HEK293 (cell line): ENCODE results near the gene ATP6V0E2.
A peak's percentile ranks its signal among the peaks of the same experiment; 100 is the strongest.

ENCODE experiments used
- CTCF ChIA-PET: fragments of 350-600 bp; formaldehyde crosslinking; extraction: SDS; loops from one replicate; lab custom pipeline; 2021; ENCODE audit warnings: antibody characterized with exemption; lab: Yijun Ruan, JAX
- POLR2A ChIA-PET: fragments of 300-600 bp; formaldehyde crosslinking; extraction: SDS; loops from one replicate; lab custom pipeline; 2020; ENCODE audit warnings: antibody characterized with exemption, inconsistent platforms; lab: Yijun Ruan, JAX
- H3K27ac ChIP-seq: fragments of 200-500 bp; sonication (Bioruptor generic); 2 replicates; pipeline ENCODE4 v1.5.1; 2014; ENCODE audit warnings: low read depth, low read length, control low read depth, inconsistent platforms; ENCODE audit errors: extremely low read depth
- H3K36me3 ChIP-seq, 2 experiments: fragments of 200-500 bp in 1 of 2; sonication (Bioruptor generic) in 1 of 2; 1 replicate in 1 of 2; 2 replicates in 1 of 2; pipeline ENCODE4 v1.5.1; 2014 to 2017; ENCODE audit warnings: inconsistent platforms in 2 of 2, low read length in 2 of 2; ENCODE audit not compliant: control insufficient read depth in 2 of 2, insufficient read depth in 1 of 2
- H3K4me1 ChIP-seq: fragments of 200-500 bp; sonication (Bioruptor generic); 2 replicates; pipeline ENCODE4 v1.5.1; 2014; ENCODE audit warnings: mild to moderate bottlenecking, low read length, inconsistent platforms; ENCODE audit not compliant: control insufficient read depth, insufficient read depth
- H3K4me3 ChIP-seq: 2 replicates; pipeline ENCODE4 v1.5.1; 2011; ENCODE audit warnings: low read depth, mild to moderate bottlenecking, control low read depth, low read length, moderate library complexity
- H3K9me3 ChIP-seq: fragments of 200-500 bp; sonication (Bioruptor generic); 2 replicates; pipeline ENCODE4 v1.5.1; 2014; ENCODE audit warnings: low read depth, low read length, inconsistent platforms; ENCODE audit not compliant: control insufficient read depth, insufficient read depth
- MZF1 ChIP-seq: fragments of 450-650 bp; formaldehyde crosslinking; IDR thresholded peaks from 2 replicates; pipeline ENCODE4 v1.5.1; 2017; ENCODE audit warnings: missing biosample characterization, missing genetic modification characterization, borderline replicate concordance
- WT1 ChIP-seq: fragments of 450-650 bp; formaldehyde crosslinking; IDR thresholded peaks from 2 replicates; pipeline ENCODE4 v1.5.1; 2016; ENCODE audit warnings: missing biosample characterization, missing genetic modification characterization
- ZIC2 ChIP-seq: fragments of 450-650 bp; formaldehyde crosslinking; IDR thresholded peaks from 2 replicates; pipeline ENCODE4 v1.5.1; 2016; ENCODE audit warnings: missing biosample characterization, missing genetic modification characterization
- ZNF174 ChIP-seq: fragments of 450-650 bp; formaldehyde crosslinking; IDR thresholded peaks from 2 replicates; pipeline ENCODE4 v1.5.0; 2017; ENCODE audit warnings: missing biosample characterization, mild to moderate bottlenecking, missing genetic modification characterization
- ZNF335 ChIP-seq: fragments of 450-650 bp; formaldehyde crosslinking; conservative IDR thresholded peaks from 2 replicates; pipeline ENCODE4 v1.5.1; 2016; ENCODE audit warnings: missing biosample characterization, missing genetic modification characterization
- ZNF488 ChIP-seq: fragments of 450-650 bp; formaldehyde crosslinking; IDR thresholded peaks from 2 replicates; pipeline ENCODE4 v1.5.1; 2016; ENCODE audit warnings: missing biosample characterization, missing genetic modification characterization
- ZNF561 ChIP-seq: fragments of 450-650 bp; IDR thresholded peaks from 2 replicates; pipeline ENCODE4 v1.5.1; 2018; ENCODE audit warnings: missing biosample characterization, missing genetic modification characterization, borderline replicate concordance
- ZNF585B ChIP-seq: fragments of 450-650 bp; formaldehyde crosslinking; IDR thresholded peaks from 2 replicates; pipeline ENCODE4 v1.5.1; 2016; ENCODE audit warnings: missing biosample characterization, missing genetic modification characterization
- ZNF600 ChIP-seq: fragments of 450-650 bp; formaldehyde crosslinking; IDR thresholded peaks from 2 replicates; pipeline ENCODE4 v1.5.1; 2016; ENCODE audit warnings: missing biosample characterization, missing genetic modification characterization
- ZNF645 ChIP-seq: fragments of 450-650 bp; formaldehyde crosslinking; IDR thresholded peaks from 2 replicates; pipeline ENCODE4; 2016; ENCODE audit warnings: missing biosample characterization, missing genetic modification characterization
- ZNF658 ChIP-seq: fragments of 450-650 bp; formaldehyde crosslinking; IDR thresholded peaks from 2 replicates; pipeline ENCODE4; 2016; ENCODE audit warnings: missing biosample characterization, missing genetic modification characterization

ATP6V0E2 gene

DNA sequence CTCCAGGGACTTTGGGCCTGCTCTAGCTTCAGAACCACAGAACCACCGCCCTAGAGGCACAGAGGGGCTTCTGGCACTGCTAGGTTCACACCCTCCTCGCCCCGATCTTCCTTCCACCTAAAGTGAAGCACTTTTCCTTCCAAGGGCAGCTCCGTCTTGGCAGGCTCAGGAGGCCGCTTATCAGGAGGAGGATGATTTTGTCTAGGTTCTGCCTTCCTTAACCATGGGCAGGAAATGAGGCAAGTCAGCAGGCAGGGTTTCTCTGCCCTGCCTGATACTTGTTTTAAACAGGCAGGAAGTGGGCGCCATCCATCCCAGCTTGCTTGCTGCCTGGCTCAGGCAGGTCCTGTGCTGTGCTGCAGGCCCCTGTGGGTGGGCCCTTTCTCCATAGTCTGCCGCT is 8.3 kb upstream of the ATP6V0E2 start:
- H3K27ac ChIP-seq: no peak overlapping the region
- TF ChIP-seq ZIC2 (tag by site-specific recombination): no peak
- peak; percentile 75 for TF ChIP-seq ZNF335 (tag by site-specific recombination)
- 0 out of 2 replicates have a peak, but pooled peaks have one; percentile 15 for TF ChIP-seq ZNF600 (tag by site-specific recombination)
- TF ChIP-seq, all 188 proteins: peak for 2
- Histone ChIP-seq H3K36me3 (peaks cover 0 to 28% of the 10 kb centered on the region in 2 experiments; a peak in 1 of 3 replicates), H3K9me3 (no peaks in the 10 kb centered on the region), H3K4me3 (no peak overlapping the region), H3K4me1 (no peaks in the 10 kb centered on the region)
- POLR2A ChIA-PET: no interaction called here
- CTCF ChIA-PET: interaction anchor here (0.9 to 1.1 kb wide), 3 partner anchors 10 to 58 kb away, joined by 3 read pairs; no protein-coding TSS in a partner anchor

- CTCF ChIA-PET: interaction anchor here (0.9 kb wide), 1 partner anchor 17 kb away, joined by 3 read pairs; no protein-coding TSS in a partner anchor
- TF ChIP-seq ZNF658 (tag by site-specific recombination) (no peak), ZNF600 (tag by site-specific recombination) (0 out of 2 replicates have a peak, but pooled peaks have one; percentile 15)
- Histone ChIP-seq H3K27ac (no peak overlapping the region), H3K4me3 (no peak overlapping the region), H3K4me1 (no peaks in the 10 kb centered on the region), H3K9me3 (no peaks in the 10 kb centered on the region), H3K36me3 (peaks cover 0 to 32% of the 10 kb centered on the region in 2 experiments; a peak in 1 of 3 replicates)
- POLR2A ChIA-PET: interaction anchor here (1.0 kb wide), 1 partner anchor 28 kb away, joined by 3 read pairs; the partner anchor contains the start of gene ZNF862
These were observed 7.5 kb upstream of the ATP6V0E2 start for GRCh38 chr7:149866139-149866778.

GRCh38 chr7:149866779-149867447 is 6.9 kb upstream of the ATP6V0E2 start:
- Histone ChIP-seq H3K27ac (no peak overlapping the region), H3K9me3 (no peaks in the 10 kb centered on the region), H3K4me3 (no peak overlapping the region), H3K4me1 (no peaks in the 10 kb centered on the region), H3K36me3 (peaks cover 0 to 36% of the 10 kb centered on the region in 2 experiments; a peak in 1 of 3 replicates)
- ChIA-PET CTCF (no interaction called here), POLR2A (interaction anchor here (1.0 to 1.2 kb wide), 2 partner anchors 12 to 29 kb away, joined by 3 read pairs; partner anchors contain the start of gene ZNF862)
- TF ChIP-seq WT1 (tag by site-specific recombination) (0 out of 2 replicates have a peak, but pooled peaks have one; percentile 24), ZNF585B (tag by site-specific recombination) (no peak)

DNA sequence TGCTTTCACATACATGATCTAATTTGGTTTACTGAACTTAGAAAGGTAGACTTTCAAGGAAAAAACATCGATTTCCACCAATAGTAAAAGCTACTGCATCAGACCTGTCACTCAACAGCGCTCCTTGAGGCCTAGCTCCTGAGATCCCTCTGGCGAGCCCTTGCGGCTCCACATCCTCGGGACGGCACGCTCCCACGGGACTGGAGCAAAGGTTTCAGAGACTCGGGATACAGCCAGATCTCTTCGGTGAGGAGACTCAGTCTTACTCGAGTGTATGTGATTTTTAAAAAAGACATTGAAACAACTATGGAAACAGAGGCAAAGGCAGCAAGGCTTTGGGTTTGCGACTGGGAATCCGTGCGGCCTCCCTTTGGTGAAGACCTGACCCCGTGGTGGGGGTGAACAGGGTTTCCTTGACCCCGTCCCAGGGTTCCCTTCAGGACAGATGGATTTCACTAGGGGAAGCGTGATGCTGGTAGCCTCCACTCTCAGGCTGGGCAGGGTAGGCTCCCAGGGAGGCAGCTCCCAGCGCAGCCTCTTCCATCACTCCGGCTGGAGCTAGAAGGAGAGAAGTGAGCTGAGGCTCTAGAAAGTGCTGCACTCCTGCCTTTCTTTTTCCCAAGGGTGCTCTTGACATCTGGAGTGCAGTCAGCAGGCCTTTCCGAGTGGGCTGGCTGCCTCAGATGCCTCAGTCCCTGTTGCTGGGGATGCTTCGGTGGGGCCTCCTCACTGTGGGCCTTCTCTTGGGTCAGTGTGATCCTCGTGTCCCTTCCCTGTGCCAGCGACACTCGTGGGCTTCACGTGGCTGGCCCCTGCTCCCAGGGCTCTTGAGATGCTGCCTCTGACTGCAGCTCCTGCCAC is 5.8 kb upstream of the ATP6V0E2 start:
- ChIA-PET POLR2A (interaction anchor here (1.2 kb wide), 1 partner anchor 13 kb away, joined by 3 read pairs; no protein-coding TSS in a partner anchor), CTCF (no interaction called here)
- no peaks in the 10 kb centered on the region for H3K9me3 ChIP-seq
- H3K36me3 ChIP-seq: peaks cover 0 to 34% of the 10 kb centered on the region in 2 experiments; a peak in 1 of 3 replicates
- H3K4me3 ChIP-seq: no peak overlapping the region
- 0 out of 2 replicates have a peak, but pooled peaks have one; percentile 18 for TF ChIP-seq ZNF335 (tag by site-specific recombination)
- no peak for TF ChIP-seq ZNF645 (tag by site-specific recombination)
- no peak for TF ChIP-seq ZNF174 (tag by site-specific recombination)
- no peak for TF ChIP-seq ZNF561 (tag by site-specific recombination)
- no peak for TF ChIP-seq ZNF488 (tag by site-specific recombination)
- TF ChIP-seq MZF1: no peak
- no peaks in the 10 kb centered on the region for H3K4me1 ChIP-seq
- H3K27ac ChIP-seq: no peak overlapping the region
